ENCODE measurements around the gene APBA1.

The APBA1 gene

GRCh38 chr9:69519470-69520240 lies 152.5 kb downstream of the APBA1 start:
- no peak for DNase-seq

GRCh38 chr9:69516353-69517322 lies 155.5 kb downstream of the APBA1 start:
- DNase-seq, result no peak

- no peak for DNase-seq
Measured at GRCh38 chr9:69515810-69516209, 156.4 kb downstream of the APBA1 start.

- no peak for DNase-seq
Measured at GRCh38 chr9:69513141-69513820, 158.9 kb downstream of the APBA1 start.

GRCh38 chr9:69504058-69504457 lies 168.1 kb downstream of the APBA1 start:
- no peak for DNase-seq

- no peak for DNase-seq
Measured at GRCh38 chr9:69502671-69503301, 169.4 kb downstream of the APBA1 start.

GRCh38 chr9:69500896-69501295 lies 171.3 kb downstream of the APBA1 start:
- no peak for DNase-seq

GRCh38 chr9:69499959-69500358 lies 172.2 kb downstream of the APBA1 start:
- DNase-seq, result no peak

GRCh38 chr9:69499407-69499806 lies 172.8 kb downstream of the APBA1 start:
- DNase-seq, result no peak

- no peak for DNase-seq
Measured at GRCh38 chr9:69498470-69498869, 173.7 kb downstream of the APBA1 start.

GRCh38 chr9:69497816-69498215 lies 174.4 kb downstream of the APBA1 start:
- DNase-seq, result no peak

- DNase-seq, result no peak
Measured at GRCh38 chr9:69496846-69497450, 175.2 kb downstream of the APBA1 start.

- DNase-seq, result no peak
Measured at GRCh38 chr9:69495296-69495695, 176.9 kb downstream of the APBA1 start.

GRCh38 chr9:69494763-69495162 lies 177.4 kb downstream of the APBA1 start:
- DNase-seq, result no peak

GRCh38 chr9:69494208-69494607 lies 178.0 kb downstream of the APBA1 start:
- no peak for DNase-seq

GRCh38 chr9:69486498-69486897 lies 185.7 kb downstream of the APBA1 start:
- no peak for DNase-seq

GRCh38 chr9:69485466-69485865 lies 186.7 kb downstream of the APBA1 start:
- DNase-seq, result no peak

GRCh38 chr9:69483886-69484422 lies 188.2 kb downstream of the APBA1 start:
- DNase-seq, result no peak

- no peak for DNase-seq
Measured at GRCh38 chr9:69476797-69477196, 195.4 kb downstream of the APBA1 start.

GRCh38 chr9:69476016-69476415 lies 196.2 kb downstream of the APBA1 start:
- DNase-seq, result no peak

GRCh38 chr9:69474821-69475220 lies 197.3 kb downstream of the APBA1 start:
- no peak for DNase-seq

Data from C1 segment of cervical spinal cord (tissue), 14 donors.